ENCODE results near the gene CATSPER3. TPM values are rescaled to one million over a fixed set of nuclear protein-coding genes. Genes with fewer than 3 reads are reported as not detected.

Gene CATSPER3
- total RNA-seq, 1 experiment from 2014 or later = 0.57 TPM

DNA sequence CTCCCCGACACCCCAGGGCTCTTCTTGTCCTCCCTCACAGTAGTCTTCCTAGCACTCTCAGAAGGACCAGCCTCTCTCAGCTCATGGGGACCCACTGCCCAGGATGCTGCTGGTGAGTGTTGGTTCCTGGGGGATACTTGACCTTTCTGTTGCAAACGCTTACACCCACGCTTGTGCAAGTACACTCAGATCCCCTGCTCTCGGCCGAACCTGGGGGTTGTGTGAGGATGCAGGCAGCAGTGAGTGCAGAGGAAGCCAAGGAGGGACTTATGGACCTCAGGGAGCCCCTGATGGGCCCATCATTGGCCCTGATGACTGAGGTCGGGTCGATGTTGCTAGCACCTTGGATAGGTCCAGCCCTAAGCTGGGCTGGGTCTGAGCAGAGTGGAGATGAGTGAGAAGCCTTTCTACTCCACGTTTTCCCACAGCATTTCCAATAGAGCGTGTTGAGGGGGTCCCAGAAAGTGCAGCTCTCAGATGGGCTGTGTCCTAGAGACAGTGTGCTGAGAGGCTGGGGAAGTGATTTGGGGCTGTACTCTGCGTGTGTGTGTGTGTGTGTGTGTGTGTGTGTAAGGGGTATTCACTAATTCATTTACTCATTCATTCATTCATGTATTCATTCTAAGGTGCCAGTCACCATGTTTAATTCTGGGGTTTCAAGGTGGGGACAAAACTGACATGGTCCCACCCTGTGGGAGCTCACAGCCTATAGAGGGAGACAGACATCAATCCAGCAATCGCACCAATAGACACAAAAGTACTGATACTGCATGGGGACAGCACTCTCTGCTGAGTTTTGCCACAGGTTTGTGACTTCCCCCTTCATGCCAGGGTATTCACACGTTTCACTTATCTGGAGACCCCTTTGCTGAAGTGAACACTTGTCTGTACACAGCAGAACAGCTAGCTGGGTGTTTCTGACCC lies 91.6 kb downstream of the CATSPER3 start:
- no TSS peak for BruUV-seq (replicated peaks)
- no peak overlapping the region for H3K4me2 ChIP-seq
- H2AFZ ChIP-seq = no peak overlapping the region
- H3K36me3 ChIP-seq (ENCODE audit: low read depth) = no peaks in the 10 kb centered on the region
- H4K20me1 ChIP-seq (ENCODE audit: insufficient read depth) = no peaks in the 10 kb centered on the region
- no peaks in the 10 kb centered on the region for H3K9me2 ChIP-seq (ENCODE audit: insufficient read depth)
- H3F3A ChIP-seq (ENCODE audit: insufficient read depth, low read depth) = no peaks in the 10 kb centered on the region
- H3K27ac ChIP-seq = no peak overlapping the region
- H3K4me1 ChIP-seq (replicated peaks; ENCODE audit: insufficient read depth) = no peaks in the 10 kb centered on the region
- TF ChIP-seq, protein P1, sequence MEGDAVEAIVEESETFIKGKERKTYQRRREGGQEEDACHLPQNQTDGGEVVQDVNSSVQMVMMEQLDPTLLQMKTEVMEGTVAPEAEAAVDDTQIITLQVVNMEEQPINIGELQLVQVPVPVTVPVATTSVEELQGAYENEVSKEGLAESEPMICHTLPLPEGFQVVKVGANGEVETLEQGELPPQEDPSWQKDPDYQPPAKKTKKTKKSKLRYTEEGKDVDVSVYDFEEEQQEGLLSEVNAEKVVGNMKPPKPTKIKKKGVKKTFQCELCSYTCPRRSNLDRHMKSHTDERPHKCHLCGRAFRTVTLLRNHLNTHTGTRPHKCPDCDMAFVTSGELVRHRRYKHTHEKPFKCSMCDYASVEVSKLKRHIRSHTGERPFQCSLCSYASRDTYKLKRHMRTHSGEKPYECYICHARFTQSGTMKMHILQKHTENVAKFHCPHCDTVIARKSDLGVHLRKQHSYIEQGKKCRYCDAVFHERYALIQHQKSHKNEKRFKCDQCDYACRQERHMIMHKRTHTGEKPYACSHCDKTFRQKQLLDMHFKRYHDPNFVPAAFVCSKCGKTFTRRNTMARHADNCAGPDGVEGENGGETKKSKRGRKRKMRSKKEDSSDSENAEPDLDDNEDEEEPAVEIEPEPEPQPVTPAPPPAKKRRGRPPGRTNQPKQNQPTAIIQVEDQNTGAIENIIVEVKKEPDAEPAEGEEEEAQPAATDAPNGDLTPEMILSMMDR (conservative IDR thresholded peaks at IDR 0.05) = no peak
- no peak for TF ChIP-seq EZH2 (IDR thresholded peaks at IDR 0.05; ENCODE audit: low read depth)
- no peaks in the 10 kb centered on the region for H3K79me2 ChIP-seq (ENCODE audit: low read depth)
- no peak for DNase-seq
- no peaks in the 10 kb centered on the region for H3K9me3 ChIP-seq (ENCODE audit: insufficient read depth, low read depth)
- H3K27me3 ChIP-seq (ENCODE audit: insufficient read depth, low read depth) = no peaks in the 10 kb centered on the region
- ChIA-PET POLR2A (ENCODE audit: unreplicated experiment) (no interaction called here), CTCF (no interaction called here)
- intact Hi-C loops (cut with micrococcal nuclease; ENCODE audit: unreplicated experiment) = no loop called here
- no peak overlapping the region for H3K4me3 ChIP-seq

DNA sequence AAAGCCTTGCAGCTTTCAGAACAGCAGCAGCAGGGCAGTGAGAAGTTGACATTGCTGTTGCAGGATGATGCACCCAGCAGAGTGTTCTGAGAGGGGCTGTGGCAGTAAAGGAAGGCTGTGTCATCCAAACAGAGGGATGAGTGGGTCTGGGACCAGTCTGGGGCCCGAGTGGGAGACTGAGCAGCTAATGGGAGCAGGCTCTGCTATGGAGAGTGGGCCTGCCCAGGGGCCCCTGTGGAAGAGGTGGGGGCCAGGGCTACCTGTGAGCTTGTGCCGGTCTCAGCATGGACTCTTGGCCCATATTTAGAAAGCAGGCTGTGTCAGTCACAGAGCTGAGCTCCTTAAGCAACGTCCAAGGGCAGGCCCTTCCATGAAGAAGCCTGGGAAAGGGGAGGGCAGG lies 92.3 kb downstream of the CATSPER3 start:
- Histone ChIP-seq H3K79me2 (ENCODE audit: low read depth) (no peaks in the 10 kb centered on the region), H3K4me3 (no peak overlapping the region), H2AFZ (no peak overlapping the region), H3K36me3 (ENCODE audit: low read depth) (no peaks in the 10 kb centered on the region), H3K9me2 (ENCODE audit: insufficient read depth) (no peaks in the 10 kb centered on the region), H3K27ac (no peak overlapping the region), H3F3A (ENCODE audit: insufficient read depth, low read depth) (no peaks in the 10 kb centered on the region), H3K4me2 (no peak overlapping the region), H3K27me3 (ENCODE audit: insufficient read depth, low read depth) (no peaks in the 10 kb centered on the region), H3K4me1 (replicated peaks; ENCODE audit: insufficient read depth) (no peaks in the 10 kb centered on the region), H3K9me3 (ENCODE audit: insufficient read depth, low read depth) (no peaks in the 10 kb centered on the region), H4K20me1 (ENCODE audit: insufficient read depth) (no peaks in the 10 kb centered on the region)
- intact Hi-C loops (cut with micrococcal nuclease; ENCODE audit: unreplicated experiment) = loop anchor here (10.0 kb wide), 1 partner anchor 45 kb away; no protein-coding TSS in a partner anchor
- TF ChIP-seq, protein P1 (conservative IDR thresholded peaks at IDR 0.05) = no peak
- no peak for TF ChIP-seq EZH2 (IDR thresholded peaks at IDR 0.05; ENCODE audit: low read depth)
- no peak for DNase-seq
- POLR2A ChIA-PET (ENCODE audit: unreplicated experiment) = no interaction called here
- CTCF ChIA-PET = no interaction called here
- BruUV-seq (replicated peaks) = no TSS peak

GRCh38 chr5:135061001-135061400 lies 93.3 kb downstream of the CATSPER3 start:
- H3K4me1 ChIP-seq (replicated peaks; ENCODE audit: insufficient read depth) = no peaks in the 10 kb centered on the region
- intact Hi-C loops (cut with micrococcal nuclease; ENCODE audit: unreplicated experiment) = loop anchor here (10.0 kb wide), 1 partner anchor 46 kb away; no protein-coding TSS in a partner anchor
- no TSS peak for BruUV-seq (replicated peaks)
- no peaks in the 10 kb centered on the region for H3K79me2 ChIP-seq (ENCODE audit: low read depth)
- H3K36me3 ChIP-seq (ENCODE audit: low read depth) = no peaks in the 10 kb centered on the region
- no peaks in the 10 kb centered on the region for H3K27me3 ChIP-seq (ENCODE audit: insufficient read depth, low read depth)
- no peaks in the 10 kb centered on the region for H3K9me2 ChIP-seq (ENCODE audit: insufficient read depth)
- no peaks in the 10 kb centered on the region for H3K9me3 ChIP-seq (ENCODE audit: insufficient read depth, low read depth)
- no peak overlapping the region for H3K27ac ChIP-seq
- H2AFZ ChIP-seq = no peak overlapping the region
- no peaks in the 10 kb centered on the region for H4K20me1 ChIP-seq (ENCODE audit: insufficient read depth)
- H3F3A ChIP-seq (ENCODE audit: insufficient read depth, low read depth) = no peaks in the 10 kb centered on the region
- no peak for TF ChIP-seq EZH2 (IDR thresholded peaks at IDR 0.05; ENCODE audit: low read depth)
- TF ChIP-seq, protein P1 (conservative IDR thresholded peaks at IDR 0.05) = no peak
- ChIA-PET CTCF (no interaction called here), POLR2A (ENCODE audit: unreplicated experiment) (no interaction called here)
- H3K4me3 ChIP-seq = no peak overlapping the region
- H3K4me2 ChIP-seq = no peak overlapping the region
- DNase-seq = no peak

Small RNA genes within 50 kb of the gene (microRNA-seq; reads per million reads assigned to microRNA genes)
- not detected for gene MIR4461 (ENCODE audit: borderline number of aligned reads, borderline replicate concordance)

Other genes with a start within 250 kb of the CATSPER3 start
- gene CAMLG, start 229.4 kb upstream of the CATSPER3 start, total RNA-seq (2021) = 24.4 and 28.0 TPM in 2 replicates
- gene DDX46, start 209.1 kb upstream of the CATSPER3 start, total RNA-seq (2021) = 76.5 and 79.8 TPM in 2 replicates
- gene C5orf24, start 121.9 kb upstream of the CATSPER3 start, total RNA-seq (2021) = 16.4 and 29.2 TPM in 2 replicates
- 18.0 and 19.5 TPM in 2 replicates for gene TXNDC15, start 93.5 kb upstream of the CATSPER3 start, total RNA-seq (2021)
- 14.5 and 17.6 TPM in 2 replicates for gene PCBD2, start 62.8 kb upstream of the CATSPER3 start, total RNA-seq (2021)
- gene PITX1, start 66.3 kb downstream of the CATSPER3 start, total RNA-seq (2021) = 27.8 and 38.9 TPM in 2 replicates

All from PC-9 (cell line).